ENCODE data around the gene PIEZO2.

GRCh38 chr18:10748641-10749040 is 400.7 kb downstream of the PIEZO2 start:
- TF ChIP-seq EP300 (IDR thresholded peaks at IDR 0.05) (no peak), CTCF (IDR thresholded peaks at IDR 0.05) (no peak)

Measured in ovary (tissue), 3 donors.